D721Med (cell line): ENCODE measurements around the gene PEX16.
A peak's percentile ranks its signal among the peaks of the same experiment; 100 is the strongest.

Source experiments
- DNase-seq: peaks from one replicate; pipeline ENCODE4 v3.0.0; 2011; ENCODE audit warnings: low spot score; ENCODE audit not compliant: insufficient read length
- FAIRE-seq: peaks from 2 replicates; lab custom pipeline; 2011; peaks lifted over from hg19 to GRCh38; lab: Jason Lieb, UNC
- CTCF ChIP-seq: IDR thresholded peaks from 2 replicates; pipeline ENCODE4 v1.5.1; 2012; ENCODE audit warnings: mild to moderate bottlenecking, control low read depth; ENCODE audit not compliant: insufficient read depth; ENCODE audit errors: missing control alignments

The PEX16 gene

GRCh38 chr11:45930951-45931570, 13.4 kb upstream of the PEX16 start:
- DNase-seq = no peak
- no peak for FAIRE-seq
- no peak for TF ChIP-seq CTCF

- FAIRE-seq (no peak), DNase-seq (peak; percentile 6)
- no peak for TF ChIP-seq CTCF
Measured at GRCh38 chr11:45930031-45930794, 12.5 kb upstream of the PEX16 start.

GRCh38 chr11:45929486-45930030, 11.9 kb upstream of the PEX16 start:
- no peak for TF ChIP-seq CTCF
- DNase-seq = peak; percentile 16
- FAIRE-seq = no peak

- FAIRE-seq (no peak), DNase-seq (peak; percentile 19)
- no peak for TF ChIP-seq CTCF
Measured at GRCh38 chr11:45928535-45929215, 11.0 kb upstream of the PEX16 start.

- TF ChIP-seq CTCF = no peak
- FAIRE-seq = no peak
- peak; percentile 17 for DNase-seq
Measured at GRCh38 chr11:45927684-45928413, 10.2 kb upstream of the PEX16 start.

GRCh38 chr11:45927332-45927683, 9.6 kb upstream of the PEX16 start:
- TF ChIP-seq CTCF = no peak
- FAIRE-seq (no peak), DNase-seq (peak; percentile 13)
